HCT116 (cell line): ENCODE data around the gene MAPKAP1. TPM values are rescaled to one million over a fixed set of nuclear protein-coding genes. Genes with fewer than 3 reads are reported as not detected.

Experiments used
- ATAC-seq: fragments of 200-7000 bp; cut with Tn5 transposase; 2 replicates; pipeline ENCODE4 v1.9.1; 2020; ENCODE audit warnings: mild to moderate bottlenecking, moderate library complexity
- BruUV-seq: library from RNA; stranded (reverse); fragments of 400-500 nt; replicated peaks from 2 replicates; lab custom pipeline; 2021; lab: Mats Ljungman, UMichigan
- CTCF ChIA-PET: fragments of 300-600 bp; sonication (Branson Sonifier 250); formaldehyde crosslinking; loops from one replicate; lab custom pipeline; 2021; ENCODE audit warnings: antibody characterized with exemption; lab: Charles Lee
- POLR2A ChIA-PET: fragments of 300-600, 350-600 bp; sonication (Branson Sonifier 250); formaldehyde crosslinking; loops from one replicate; lab custom pipeline; 2021; ENCODE audit warnings: antibody characterized with exemption; lab: Charles Lee
- RAD21 ChIA-PET, 2 experiments: fragments of 300-600 bp; sonication (Branson Sonifier 250); formaldehyde crosslinking; loops; one replicate each; lab custom pipeline; 2023; ENCODE audit warnings: low total read pairs in 2 of 2; ENCODE audit not compliant: uncharacterized antibody in 2 of 2, unreplicated experiment in 2 of 2, low non-redundant PET in 1 of 2; lab: Charles Lee
- DNase-seq: peaks from one replicate; pipeline ENCODE4 v3.0.0-alpha.2; 2010; ENCODE audit warnings: low read depth, low spot score
- H2AFZ ChIP-seq: fragments of 200-600 bp; shearing (Covaris generic), sonication (generic); 2 replicates; pipeline ENCODE4 v1.6.1; 2017; ENCODE audit warnings: low read depth, mixed run types, mixed read lengths, antibody characterized with exemption, low read length; ENCODE audit not compliant: poor library complexity, severe bottlenecking
- H3K27ac ChIP-seq: 2 replicates; pipeline ENCODE4 v1.5.1; 2012; ENCODE audit warnings: low read depth, low read length
- H3K27me3 ChIP-seq: fragments of 200-600 bp; sonication (generic); 2 replicates; pipeline ENCODE4 v1.6.1; 2016; ENCODE audit warnings: mixed run types, low read length, mixed read lengths; ENCODE audit not compliant: insufficient read depth
- H3K36me3 ChIP-seq, 2 experiments: fragments of 200-500 bp in 1 of 2; fragments of 200-600 bp in 1 of 2; sonication (Bioruptor generic) in 1 of 2; sonication (generic) in 1 of 2; 2 replicates each; pipeline versions ENCODE4 v1.5.1 to v1.6.1; 2014 to 2016; ENCODE audit warnings: low read length in 2 of 2, inconsistent platforms in 1 of 2, mixed read lengths in 1 of 2, mixed run types in 1 of 2; ENCODE audit not compliant: insufficient read depth in 2 of 2, control insufficient read depth in 1 of 2
- H3K4me1 ChIP-seq, 2 experiments: fragments of 200-600 bp in 1 of 2; sonication (generic) in 1 of 2; 2 replicates each; pipeline versions ENCODE4 v1.5.1 to v1.6.1; 2012 to 2017; ENCODE audit warnings: low read length in 2 of 2, inconsistent platforms in 1 of 2, mild to moderate bottlenecking in 1 of 2, mixed read lengths in 1 of 2, mixed run types in 1 of 2, moderate library complexity in 1 of 2; ENCODE audit not compliant: insufficient read depth in 2 of 2, control insufficient read depth in 1 of 2
- H3K4me2 ChIP-seq: fragments of 200-600 bp; sonication (generic); 2 replicates; pipeline ENCODE4 v1.6.1; 2017; ENCODE audit warnings: mixed run types, low read length, mixed read lengths
- H3K4me3 ChIP-seq, 2 experiments: fragments of 200-600 bp in 1 of 2; sonication (generic) in 1 of 2; replicated peaks in 1 of 2; 2 replicates each; pipeline ENCODE4 v1.5.1; 2011 to 2016; ENCODE audit warnings: low read length in 2 of 2, control low read depth in 1 of 2, low read depth in 1 of 2, mild to moderate bottlenecking in 1 of 2, mixed read lengths in 1 of 2, mixed run types in 1 of 2
- H3K79me2 ChIP-seq: fragments of 200-600 bp; sonication (generic); 2 replicates; pipeline ENCODE4 v1.6.1; 2017; ENCODE audit warnings: mild to moderate bottlenecking, mixed run types, low read length, moderate library complexity, mixed read lengths; ENCODE audit not compliant: insufficient read depth
- H3K9ac ChIP-seq: fragments of 200-600 bp; sonication (generic); 2 replicates; pipeline ENCODE4 v1.6.1; 2016; ENCODE audit warnings: low read length, mixed read lengths
- H3K9me2 ChIP-seq: fragments of 200-600 bp; sonication (generic), shearing (Covaris generic); 2 replicates; pipeline ENCODE4 v1.6.1; 2017; ENCODE audit warnings: mixed run types, mild to moderate bottlenecking, moderate library complexity; ENCODE audit not compliant: insufficient read depth
- H3K9me3 ChIP-seq, 2 experiments: fragments of 200-500 bp in 1 of 2; fragments of 200-600 bp in 1 of 2; sonication (Bioruptor generic) in 1 of 2; sonication (generic) in 1 of 2; 2 replicates each; pipeline ENCODE4 v1.6.1; 2014 to 2017; ENCODE audit warnings: low read length in 2 of 2, mixed read lengths in 2 of 2, inconsistent platforms in 1 of 2, low read depth in 1 of 2, mild to moderate bottlenecking in 1 of 2, mixed run types in 1 of 2, moderate library complexity in 1 of 2; ENCODE audit not compliant: control insufficient read depth in 1 of 2, insufficient read depth in 1 of 2
- H4K20me1 ChIP-seq: fragments of 200-600 bp; sonication (generic), shearing (Covaris generic); 2 replicates; pipeline ENCODE4 v1.6.1; 2017; ENCODE audit warnings: mixed run types, mild to moderate bottlenecking, moderate library complexity; ENCODE audit not compliant: insufficient read depth
- CBX3 ChIP-seq: IDR thresholded peaks from 2 replicates; pipeline ENCODE4 v1.6.1; 2012; ENCODE audit warnings: low read depth
- FOSL1 ChIP-seq: IDR thresholded peaks from 2 replicates; pipeline ENCODE4 v1.6.1; 2012; ENCODE audit warnings: low read depth
- REST ChIP-seq: IDR thresholded peaks from 2 replicates; pipeline ENCODE4 v1.6.1; 2012; ENCODE audit warnings: low read depth
- YY1 ChIP-seq: IDR thresholded peaks from 2 replicates; pipeline ENCODE4 v1.6.1; 2011; ENCODE audit warnings: low read length, low read depth, moderate library complexity, mild to moderate bottlenecking; ENCODE audit not compliant: insufficient replicate concordance; ENCODE audit errors: extremely low read depth
- ZBTB33 ChIP-seq: IDR thresholded peaks from 2 replicates; pipeline ENCODE4 v1.6.1; 2011; ENCODE audit warnings: mild to moderate bottlenecking, low read length, moderate library complexity; ENCODE audit not compliant: insufficient replicate concordance; ENCODE audit errors: extremely low read depth
- intact Hi-C: fragments of 100-400 bp; cut with micrococcal nuclease; formaldehyde crosslinking; loops from 2 replicates; pipeline ENCODE4 v1.10.0; 2022
- total RNA-seq: library from RNA; stranded (reverse); gene quantifications from one replicate; pipeline ENCODE4 v1.2.1, GENCODE V29; 2021; ENCODE audit not compliant: unreplicated experiment

MAPKAP1 gene
- total RNA-seq, 1 experiment from 2014 or later: 72.5 TPM

- H4K20me1 ChIP-seq: no peaks in the 10 kb centered on the region
- H3K36me3 ChIP-seq: no peaks in the 10 kb centered on the region
- no peak overlapping the region for H3K4me2 ChIP-seq
- TF ChIP-seq REST: no peak
- TF ChIP-seq YY1: no peak
- no peak for TF ChIP-seq ZBTB33
- no peak for TF ChIP-seq FOSL1
- TF ChIP-seq CBX3: no peak
- TF ChIP-seq, all 23 proteins: peak for 0
- no TSS peak for BruUV-seq
- Histone ChIP-seq H3K27ac (no peak overlapping the region), H3K27me3 (no peaks in the 10 kb centered on the region), H2AFZ (no peak overlapping the region), H3K9me2 (no peaks in the 10 kb centered on the region), H3K79me2 (peaks cover 49% of the 10 kb centered on the region), H3K9me3 (no peaks in the 10 kb centered on the region), H3K4me3 (no peak overlapping the region), H3K9ac (no peak overlapping the region), H3K4me1 (peaks cover 0 to 12% of the 10 kb centered on the region in 2 experiments; a peak in 2 of 4 replicates)
- CTCF ChIA-PET: no interaction called here
- POLR2A ChIA-PET: no interaction called here
- ATAC-seq (no peak), DNase-seq (no peak)
- RAD21 ChIA-PET: no interaction called here
- intact Hi-C loops: no loop called here
These were observed 24.7 kb downstream of the MAPKAP1 start for GRCh38 chr9:125682340-125682739.
